Liver (tissue), 9 donors: ENCODE results near the gene TPST2. TPM values are rescaled to one million over a fixed set of nuclear protein-coding genes. Genes with fewer than 3 reads are reported as not detected.
A peak's percentile ranks its signal among the peaks of the same experiment; 100 is the strongest.

Experiments used
- DNase-seq: peaks from one replicate; pipeline ENCODE4 v3.0.0-alpha.2; 2017; ENCODE audit warnings: low spot score
- H3K27ac ChIP-seq, 2 donors: one replicate each; pipeline ENCODE4 v1.7.0; 2013; ENCODE audit warnings: inconsistent platforms in 2 of 2, low read length in 2 of 2, control low read depth in 1 of 2, low read depth in 1 of 2, mild to moderate bottlenecking in 1 of 2
- H3K27me3 ChIP-seq, 4 donors: one replicate each; pipeline versions ENCODE4 v1.6.1 to v1.7.0; 2013; ENCODE audit warnings: low read length in 3 of 4, inconsistent platforms in 1 of 4, mild to moderate bottlenecking in 1 of 4, moderate library complexity in 1 of 4; ENCODE audit not compliant: control insufficient read depth in 4 of 4, insufficient read depth in 4 of 4
- H3K36me3 ChIP-seq, 4 donors: one replicate each; pipeline versions ENCODE4 v1.6.1 to v1.7.0; 2013; ENCODE audit warnings: low read length in 3 of 4, mild to moderate bottlenecking in 3 of 4, low read depth in 1 of 4, moderate library complexity in 1 of 4; ENCODE audit not compliant: control insufficient read depth in 4 of 4, insufficient read depth in 3 of 4
- H3K4me1 ChIP-seq, 4 donors: one replicate each; pipeline versions ENCODE4 v1.6.1 to v1.7.0; 2013; ENCODE audit warnings: low read length in 3 of 4, mild to moderate bottlenecking in 3 of 4, moderate library complexity in 1 of 4; ENCODE audit not compliant: control insufficient read depth in 4 of 4, insufficient read depth in 4 of 4
- H3K4me3 ChIP-seq, 3 donors: one replicate each; pipeline versions ENCODE4 v1.6.1 to v1.7.0; 2013; ENCODE audit warnings: low read length in 3 of 3, control low read depth in 1 of 3, low read depth in 1 of 3, mild to moderate bottlenecking in 1 of 3
- H3K9ac ChIP-seq, 2 donors: one replicate each; pipeline ENCODE4 v1.7.0; 2013; ENCODE audit warnings: low read length in 2 of 2, mild to moderate bottlenecking in 2 of 2, moderate library complexity in 2 of 2, control low read depth in 1 of 2, low read depth in 1 of 2
- H3K9me3 ChIP-seq, 4 donors: one replicate each; pipeline versions ENCODE4 v1.6.1 to v1.7.0; 2013; ENCODE audit warnings: low read length in 3 of 4; ENCODE audit not compliant: control insufficient read depth in 4 of 4
- EGR1 ChIP-seq, 2 donors: IDR thresholded peaks; 2 replicates each; pipeline ENCODE4 v1.6.1; 2016 to 2018; ENCODE audit warnings: antibody characterized with exemption in 2 of 2, low read depth in 2 of 2
- FOXA1 ChIP-seq: IDR thresholded peaks from 2 replicates; pipeline ENCODE4 v1.6.1; 2016; ENCODE audit warnings: antibody characterized with exemption
- FOXA2 ChIP-seq: IDR thresholded peaks from 2 replicates; pipeline ENCODE4 v1.6.1; 2016; ENCODE audit warnings: antibody characterized with exemption
- GABPA ChIP-seq, 2 donors: IDR thresholded peaks in 1 of 2; conservative IDR thresholded peaks in 1 of 2; 2 replicates each; pipeline ENCODE4 v1.6.1; 2016; ENCODE audit warnings: antibody characterized with exemption in 2 of 2, mild to moderate bottlenecking in 1 of 2, moderate library complexity in 1 of 2
- HNF4A ChIP-seq, 2 donors: conservative IDR thresholded peaks; 2 replicates each; pipeline ENCODE4 v1.6.1; 2016; ENCODE audit warnings: antibody characterized with exemption in 2 of 2, mild to moderate bottlenecking in 2 of 2
- HNF4G ChIP-seq: IDR thresholded peaks from 2 replicates; pipeline ENCODE4 v1.6.1; 2016; ENCODE audit warnings: antibody characterized with exemption
- JUND ChIP-seq, 2 donors: IDR thresholded peaks; 2 replicates each; pipeline ENCODE4 v1.6.1; 2016; ENCODE audit warnings: antibody characterized with exemption in 2 of 2
- RAD21 ChIP-seq, 2 donors: IDR thresholded peaks; 2 replicates each; pipeline ENCODE4 v1.6.1; 2016; ENCODE audit warnings: antibody characterized with exemption in 2 of 2, mild to moderate bottlenecking in 2 of 2
- REST ChIP-seq: IDR thresholded peaks from 2 replicates; pipeline ENCODE4 v1.6.1; 2016; ENCODE audit warnings: antibody characterized with exemption, mild to moderate bottlenecking
- RXRA ChIP-seq, 2 donors: IDR thresholded peaks; 2 replicates each; pipeline ENCODE4 v1.6.1; 2017 to 2018; ENCODE audit warnings: antibody characterized with exemption in 2 of 2, mild to moderate bottlenecking in 1 of 2
- SP1 ChIP-seq: IDR thresholded peaks from 2 replicates; pipeline ENCODE4 v1.6.1; 2018; ENCODE audit warnings: antibody characterized with exemption, mild to moderate bottlenecking
- YY1 ChIP-seq: IDR thresholded peaks from 2 replicates; pipeline ENCODE4 v1.6.1; 2016; ENCODE audit warnings: antibody characterized with exemption, mild to moderate bottlenecking
- ZBTB33 ChIP-seq: IDR thresholded peaks from 2 replicates; pipeline ENCODE4 v1.6.1; 2016; ENCODE audit warnings: antibody characterized with exemption
- WGBS: extraction: QIAGEN DNeasy Blood & Tissue Kit; methylation state at CpG from one replicate; pipeline ENCODE4 v1.1.7; 2013; 5-methylcytosine and 5-hydroxymethylcytosine counted together
- polyA plus RNA-seq, 2 donors: library from polyadenylated mRNA; stranded (reverse) in 1 of 2; unstranded in 1 of 2; fragments of 200-250 nt in 1 of 2; fragments of >200 nt in 1 of 2; fragmentation: Nextera tagmentation in 1 of 2; extraction: Ambion mirVana in 1 of 2; gene quantifications; one replicate each; pipeline versions ENCODE4 v1.2.1 to v1.2.3, GENCODE V29; 2013 to 2015
- total RNA-seq, 2 donors: library from RNA; depleted of rRNA; stranded (reverse); fragments of >200 nt; gene quantifications; one replicate each; pipeline ENCODE4 v1.2.3, GENCODE V29; 2014
- TF ChIP-seq, protein P1 (sequence below): fragments of 150-350 bp; IDR thresholded peaks from 2 replicates; pipeline ENCODE4 v1.5.1; 2017; ENCODE audit warnings: improper control_type of control experiment, low read depth, low read length; ENCODE audit not compliant: missing input control
- TF ChIP-seq, protein P2 (sequence below): IDR thresholded peaks from 2 replicates; pipeline ENCODE4 v1.6.1; 2016; ENCODE audit warnings: antibody characterized with exemption
- TF ChIP-seq, protein P3 (sequence below): IDR thresholded peaks from 2 replicates; pipeline ENCODE4 v1.6.1; 2016; ENCODE audit warnings: antibody characterized with exemption
- donor health status: healthy.
- donor health status: healthy.
- donor health status: healthy.
- donor health status: healthy.
- donor health status: healthy.

TPST2 gene
- total and polyA plus RNA-seq, 4 donors, result 33.3 to 109 (median 69.7) TPM

DNA sequence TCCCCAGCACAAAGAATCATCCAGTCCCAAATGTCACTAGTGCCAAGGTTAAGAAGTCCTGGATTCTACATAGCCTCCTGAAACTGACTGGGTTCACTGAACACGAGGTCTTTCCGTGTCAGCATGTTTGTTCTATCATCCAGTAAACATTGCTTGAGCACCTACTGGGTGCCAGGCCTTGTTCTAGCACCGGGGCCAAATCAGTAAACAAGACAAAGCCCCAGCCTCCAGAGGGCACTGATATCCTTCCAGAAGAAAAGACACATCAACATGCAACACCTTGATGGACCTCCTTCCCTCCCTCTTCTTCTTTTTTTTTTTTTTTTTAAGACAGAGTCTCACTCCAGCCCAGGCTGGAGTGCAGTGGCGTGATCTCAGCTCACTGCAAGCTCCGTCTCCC, 26.9 kb downstream of the TPST2 start:
- H3K9me3 ChIP-seq, result no peaks in the 10 kb centered on the region
- peaks cover 5 to 71% (median 53%) of the 10 kb centered on the region in 4 donors for H3K4me1 ChIP-seq
- H3K36me3 ChIP-seq, result peaks cover 1 to 7% (median 4%) of the 10 kb centered on the region in 4 donors
- peak overlapping the region; percentile 86 to 89 for H3K27ac ChIP-seq
- no peak overlapping the region for H3K4me3 ChIP-seq
- 56% methylated on average over 5 of the region's 5 CpGs for WGBS
- peak; percentile 26 to 57 for TF ChIP-seq RAD21 (IDR thresholded peaks at IDR 0.05)
- TF ChIP-seq, protein P1, sequence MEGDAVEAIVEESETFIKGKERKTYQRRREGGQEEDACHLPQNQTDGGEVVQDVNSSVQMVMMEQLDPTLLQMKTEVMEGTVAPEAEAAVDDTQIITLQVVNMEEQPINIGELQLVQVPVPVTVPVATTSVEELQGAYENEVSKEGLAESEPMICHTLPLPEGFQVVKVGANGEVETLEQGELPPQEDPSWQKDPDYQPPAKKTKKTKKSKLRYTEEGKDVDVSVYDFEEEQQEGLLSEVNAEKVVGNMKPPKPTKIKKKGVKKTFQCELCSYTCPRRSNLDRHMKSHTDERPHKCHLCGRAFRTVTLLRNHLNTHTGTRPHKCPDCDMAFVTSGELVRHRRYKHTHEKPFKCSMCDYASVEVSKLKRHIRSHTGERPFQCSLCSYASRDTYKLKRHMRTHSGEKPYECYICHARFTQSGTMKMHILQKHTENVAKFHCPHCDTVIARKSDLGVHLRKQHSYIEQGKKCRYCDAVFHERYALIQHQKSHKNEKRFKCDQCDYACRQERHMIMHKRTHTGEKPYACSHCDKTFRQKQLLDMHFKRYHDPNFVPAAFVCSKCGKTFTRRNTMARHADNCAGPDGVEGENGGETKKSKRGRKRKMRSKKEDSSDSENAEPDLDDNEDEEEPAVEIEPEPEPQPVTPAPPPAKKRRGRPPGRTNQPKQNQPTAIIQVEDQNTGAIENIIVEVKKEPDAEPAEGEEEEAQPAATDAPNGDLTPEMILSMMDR, result peak; percentile 14
- TF ChIP-seq HNF4G, result no peak
- TF ChIP-seq FOXA2, result peak; percentile 72
- TF ChIP-seq RXRA (IDR thresholded peaks at IDR 0.05), result peak in 1 of 2 donors; percentile 67
- peak in 1 of 2 donors; percentile 18 for TF ChIP-seq JUND (IDR thresholded peaks at IDR 0.05)
- TF ChIP-seq HNF4A (conservative IDR thresholded peaks at IDR 0.05), result peak; percentile 14 to 24
- TF ChIP-seq, protein P2, sequence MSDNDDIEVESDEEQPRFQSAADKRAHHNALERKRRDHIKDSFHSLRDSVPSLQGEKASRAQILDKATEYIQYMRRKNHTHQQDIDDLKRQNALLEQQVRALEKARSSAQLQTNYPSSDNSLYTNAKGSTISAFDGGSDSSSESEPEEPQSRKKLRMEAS, result no peak
- TF ChIP-seq, protein P3, sequence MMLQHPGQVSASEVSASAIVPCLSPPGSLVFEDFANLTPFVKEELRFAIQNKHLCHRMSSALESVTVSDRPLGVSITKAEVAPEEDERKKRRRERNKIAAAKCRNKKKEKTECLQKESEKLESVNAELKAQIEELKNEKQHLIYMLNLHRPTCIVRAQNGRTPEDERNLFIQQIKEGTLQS, result no peak
- TF ChIP-seq GABPA (IDR thresholded peaks at IDR 0.05 in 1 of 2, conservative IDR thresholded peaks at IDR 0.05 in 1 of 2), result no peak
- no peak overlapping the region for H3K9ac ChIP-seq
- DNase-seq, result no peak
- no peaks in the 10 kb centered on the region for H3K27me3 ChIP-seq

DNA sequence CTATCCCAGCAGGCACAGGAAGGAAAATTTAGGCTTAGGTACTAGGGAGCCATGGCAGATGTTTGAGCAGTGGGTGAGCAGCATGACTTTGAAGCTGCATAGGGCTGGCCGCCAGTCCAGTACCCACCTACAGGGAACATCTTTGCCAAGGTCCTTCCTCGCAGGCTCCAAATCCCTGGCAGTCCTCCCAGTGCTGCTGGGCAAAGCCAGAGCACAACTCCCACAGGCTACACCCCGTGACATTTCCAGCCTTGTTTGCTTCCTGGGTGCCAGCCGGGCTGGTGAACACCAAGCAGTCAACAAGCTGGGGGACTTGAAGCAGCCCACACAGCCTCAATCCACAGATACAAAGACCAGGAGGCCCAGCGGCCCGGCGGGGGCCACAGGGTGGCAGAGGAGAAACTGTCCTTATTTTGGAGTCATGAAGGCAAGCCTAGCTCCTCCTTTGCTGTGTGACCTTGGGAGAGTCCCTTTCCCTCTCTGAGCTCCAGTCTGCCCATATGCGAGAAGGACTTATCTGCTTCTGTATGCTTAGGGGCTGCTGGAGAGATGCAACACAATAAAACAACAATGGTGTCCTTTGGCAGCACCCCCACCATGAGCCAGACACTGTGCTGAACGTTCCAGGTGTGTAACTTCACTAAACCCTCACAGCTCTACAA, 28.0 kb downstream of the TPST2 start:
- peaks cover 1 to 6% (median 4%) of the 10 kb centered on the region in 4 donors for H3K36me3 ChIP-seq
- peaks cover 11 to 74% (median 57%) of the 10 kb centered on the region in 4 donors for H3K4me1 ChIP-seq
- DNase-seq, result no peak
- no peak overlapping the region for H3K4me3 ChIP-seq
- 30% methylated on average over 9 of the region's 9 CpGs for WGBS
- H3K9me3 ChIP-seq, result no peaks in the 10 kb centered on the region
- H3K27me3 ChIP-seq, result no peaks in the 10 kb centered on the region
- peak overlapping the region; percentile 86 to 89 for H3K27ac ChIP-seq
- peak; percentile 83 for TF ChIP-seq FOXA1
- peak; percentile 45 to 66 for TF ChIP-seq RAD21 (IDR thresholded peaks at IDR 0.05)
- peak; percentile 59 for TF ChIP-seq SP1
- TF ChIP-seq HNF4G, result no peak
- peak; percentile 29 for TF ChIP-seq REST
- TF ChIP-seq GABPA (IDR thresholded peaks at IDR 0.05 in 1 of 2, conservative IDR thresholded peaks at IDR 0.05 in 1 of 2), result no peak
- TF ChIP-seq, protein P2, result peak; percentile 78
- TF ChIP-seq HNF4A (conservative IDR thresholded peaks at IDR 0.05), result peak; percentile 57 to 63
- TF ChIP-seq, protein P1, result peak; percentile 22
- peak; percentile 68 for TF ChIP-seq FOXA2
- TF ChIP-seq JUND (IDR thresholded peaks at IDR 0.05), result peak; percentile 17 to 48
- TF ChIP-seq EGR1 (IDR thresholded peaks at IDR 0.05; ENCODE audit: low read depth in 2 of 2), result no peak
- TF ChIP-seq, protein P3, result no peak
- TF ChIP-seq RXRA (IDR thresholded peaks at IDR 0.05), result peak; percentile 75 to 83
- peak; percentile 13 for TF ChIP-seq ZBTB33
- no peak for TF ChIP-seq YY1
- H3K9ac ChIP-seq, result peak overlapping the region in 1 of 2 donors; percentile 0
